Vagina (tissue), 2 donors: ENCODE data around the gene ADAMTS19. TPM values are rescaled to one million over a fixed set of nuclear protein-coding genes. Genes with fewer than 3 reads are reported as not detected.

Experiments
- DNase-seq, 2 donors: peaks; one replicate each; pipeline ENCODE4 v3.0.0-alpha.2; 2017; ENCODE audit errors: extremely low spot score in 2 of 2
- H3K27ac ChIP-seq: fragments of 200-600 bp; sonication (generic); one replicate; pipeline ENCODE4 v1.5.1; 2019
- H3K27me3 ChIP-seq: fragments of 200-600 bp; sonication (generic); one replicate; pipeline ENCODE4 v1.5.1; 2019
- H3K36me3 ChIP-seq, 2 donors: fragments of 200-600 bp; sonication (generic); one replicate each; pipeline ENCODE4 v1.5.1; 2017 to 2019
- H3K4me1 ChIP-seq: fragments of 200-600 bp; sonication (generic); one replicate; pipeline ENCODE4 v1.5.1; 2019
- H3K4me3 ChIP-seq, 2 donors: fragments of 200-600 bp; sonication (generic); 1 replicate in 1 of 2; 2 replicates in 1 of 2; pipeline ENCODE4 v1.5.1; 2016 to 2019
- H3K9me3 ChIP-seq: fragments of 200-600 bp; sonication (generic); one replicate; pipeline ENCODE4 v1.5.1; 2019
- POLR2A ChIP-seq, 2 donors: fragments of 450-650 bp; IDR thresholded peaks; one replicate each; pipeline ENCODE4 v1.6.1; 2017; ENCODE audit warnings: antibody characterized with exemption in 2 of 2, mild to moderate bottlenecking in 2 of 2, moderate library complexity in 2 of 2
- POLR2AphosphoS5 ChIP-seq, 2 donors: sonication (generic); formaldehyde crosslinking; IDR thresholded peaks; one replicate each; pipeline ENCODE4 v1.9.0; 2017; ENCODE audit warnings: antibody characterized with exemption in 2 of 2, mild to moderate bottlenecking in 2 of 2, low read depth in 1 of 2; ENCODE audit not compliant: insufficient read depth in 1 of 2
- intact Hi-C: fragments of 100-400 bp; cut with DNase I; formaldehyde crosslinking; loops from one replicate; pipeline ENCODE4 v1.15.1; 2023
- total RNA-seq: library from RNA; depleted of rRNA; stranded (reverse); fragments of >200 nt; gene quantifications from one replicate; pipeline ENCODE4 v1.2.3, GENCODE V29; 2016
- TF ChIP-seq, protein P1 (sequence below), 3 experiments: fragments of 450-650 bp in 2 of 3; fragments of 200-600 bp in 1 of 3; sonication (generic) in 1 of 3; IDR thresholded peaks; one replicate each; pipeline ENCODE4 v1.5.1; 2017 to 2019; ENCODE audit warnings: antibody characterized with exemption in 3 of 3, mild to moderate bottlenecking in 2 of 3, moderate library complexity in 2 of 3

Gene ADAMTS19
- total RNA-seq, 1 donor from 2014 or later, result 1.7 TPM

DNA sequence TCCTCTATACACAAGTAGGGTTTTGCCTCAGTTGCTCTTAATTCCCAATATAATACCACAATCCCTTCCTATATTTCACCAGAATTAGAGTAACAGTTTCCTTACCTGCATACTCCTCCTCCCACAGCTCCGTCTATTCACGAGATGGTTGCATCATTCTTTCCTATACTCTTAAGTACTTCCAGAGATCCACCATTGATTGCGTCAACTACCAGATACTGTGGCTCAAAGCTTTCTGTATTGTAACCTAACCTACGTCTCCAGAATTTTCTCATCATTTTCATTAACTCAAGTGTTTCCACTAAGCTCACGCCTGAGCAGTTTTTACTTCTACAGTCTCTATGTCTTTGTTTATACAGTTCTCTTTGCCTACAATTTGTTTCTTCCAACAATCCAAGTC lies 256.6 kb downstream of the ADAMTS19 start:
- intact Hi-C loops, result no loop called here
- Histone ChIP-seq H3K27ac (no peak overlapping the region), H3K4me1 (no peaks in the 10 kb centered on the region), H3K4me3 (no peak overlapping the region), H3K27me3 (no peaks in the 10 kb centered on the region), H3K36me3 (no peaks in the 10 kb centered on the region), H3K9me3 (no peaks in the 10 kb centered on the region)
- TF ChIP-seq, protein P1, sequence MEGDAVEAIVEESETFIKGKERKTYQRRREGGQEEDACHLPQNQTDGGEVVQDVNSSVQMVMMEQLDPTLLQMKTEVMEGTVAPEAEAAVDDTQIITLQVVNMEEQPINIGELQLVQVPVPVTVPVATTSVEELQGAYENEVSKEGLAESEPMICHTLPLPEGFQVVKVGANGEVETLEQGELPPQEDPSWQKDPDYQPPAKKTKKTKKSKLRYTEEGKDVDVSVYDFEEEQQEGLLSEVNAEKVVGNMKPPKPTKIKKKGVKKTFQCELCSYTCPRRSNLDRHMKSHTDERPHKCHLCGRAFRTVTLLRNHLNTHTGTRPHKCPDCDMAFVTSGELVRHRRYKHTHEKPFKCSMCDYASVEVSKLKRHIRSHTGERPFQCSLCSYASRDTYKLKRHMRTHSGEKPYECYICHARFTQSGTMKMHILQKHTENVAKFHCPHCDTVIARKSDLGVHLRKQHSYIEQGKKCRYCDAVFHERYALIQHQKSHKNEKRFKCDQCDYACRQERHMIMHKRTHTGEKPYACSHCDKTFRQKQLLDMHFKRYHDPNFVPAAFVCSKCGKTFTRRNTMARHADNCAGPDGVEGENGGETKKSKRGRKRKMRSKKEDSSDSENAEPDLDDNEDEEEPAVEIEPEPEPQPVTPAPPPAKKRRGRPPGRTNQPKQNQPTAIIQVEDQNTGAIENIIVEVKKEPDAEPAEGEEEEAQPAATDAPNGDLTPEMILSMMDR (IDR thresholded peaks at IDR 0.05), result no peak
- TF ChIP-seq POLR2AphosphoS5 (IDR thresholded peaks at IDR 0.05; ENCODE audit: insufficient read depth in 1 of 2, low read depth in 1 of 2) (no peak), POLR2A (IDR thresholded peaks at IDR 0.05) (no peak)
- DNase-seq, result no peak

DNA sequence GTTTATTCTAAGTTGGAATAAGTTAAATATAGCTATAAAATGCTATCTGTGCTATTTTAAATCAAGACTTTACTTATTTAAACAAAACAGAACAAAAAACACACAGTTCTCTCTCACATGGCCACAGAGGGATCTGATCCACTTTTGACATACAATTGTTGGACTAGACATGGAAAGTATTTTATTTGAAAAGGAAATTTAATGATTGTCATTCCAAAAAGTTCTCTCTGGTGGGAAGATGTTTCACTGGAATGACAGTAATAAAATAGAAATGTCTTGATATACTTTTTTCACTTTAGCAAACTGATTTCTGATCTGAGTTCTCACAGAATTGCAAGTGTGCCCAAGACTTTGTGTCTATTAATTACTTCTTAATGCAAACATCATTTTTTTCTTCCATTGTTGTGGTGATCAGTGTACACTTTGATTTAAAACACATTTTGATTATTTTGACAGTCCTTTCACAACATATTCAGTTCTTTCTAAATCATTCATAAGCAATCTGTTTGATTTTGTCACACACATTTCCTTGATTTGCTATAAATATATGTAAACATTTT lies 257.7 kb downstream of the ADAMTS19 start:
- H3K27ac ChIP-seq, result no peak overlapping the region
- H3K36me3 ChIP-seq, result no peaks in the 10 kb centered on the region
- no peaks in the 10 kb centered on the region for H3K9me3 ChIP-seq
- no peaks in the 10 kb centered on the region for H3K4me1 ChIP-seq
- no peaks in the 10 kb centered on the region for H3K27me3 ChIP-seq
- H3K4me3 ChIP-seq, result no peak overlapping the region
- no peak for DNase-seq
- TF ChIP-seq, protein P1 (IDR thresholded peaks at IDR 0.05), result no peak
- TF ChIP-seq POLR2A (IDR thresholded peaks at IDR 0.05), result no peak
- no peak for TF ChIP-seq POLR2AphosphoS5 (IDR thresholded peaks at IDR 0.05; ENCODE audit: insufficient read depth in 1 of 2, low read depth in 1 of 2)
- intact Hi-C loops, result no loop called here

- DNase-seq, result no peak
- Histone ChIP-seq H3K27me3 (no peaks in the 10 kb centered on the region), H3K4me3 (no peak overlapping the region), H3K9me3 (no peaks in the 10 kb centered on the region), H3K36me3 (no peaks in the 10 kb centered on the region), H3K4me1 (no peaks in the 10 kb centered on the region), H3K27ac (no peak overlapping the region)
- intact Hi-C loops, result no loop called here
- TF ChIP-seq POLR2A (IDR thresholded peaks at IDR 0.05) (no peak), POLR2AphosphoS5 (IDR thresholded peaks at IDR 0.05; ENCODE audit: insufficient read depth in 1 of 2, low read depth in 1 of 2) (no peak)
- TF ChIP-seq, protein P1 (IDR thresholded peaks at IDR 0.05), result no peak
These were observed 258.5 kb downstream of the ADAMTS19 start for GRCh38 chr5:129718471-129719090.

GRCh38 chr5:129724222-129724621 lies 264.1 kb downstream of the ADAMTS19 start:
- no peak overlapping the region for H3K4me3 ChIP-seq
- no peaks in the 10 kb centered on the region for H3K9me3 ChIP-seq
- no peaks in the 10 kb centered on the region for H3K27me3 ChIP-seq
- H3K36me3 ChIP-seq, result no peaks in the 10 kb centered on the region
- DNase-seq, result no peak
- intact Hi-C loops, result no loop called here
- H3K27ac ChIP-seq, result no peak overlapping the region
- no peaks in the 10 kb centered on the region for H3K4me1 ChIP-seq
- TF ChIP-seq POLR2A (IDR thresholded peaks at IDR 0.05) (no peak), POLR2AphosphoS5 (IDR thresholded peaks at IDR 0.05; ENCODE audit: insufficient read depth in 1 of 2, low read depth in 1 of 2) (no peak)
- TF ChIP-seq, protein P1 (IDR thresholded peaks at IDR 0.05), result no peak

- H3K27ac ChIP-seq, result no peak overlapping the region
- intact Hi-C loops, result no loop called here
- TF ChIP-seq, protein P1 (IDR thresholded peaks at IDR 0.05), result no peak
- TF ChIP-seq POLR2AphosphoS5 (IDR thresholded peaks at IDR 0.05; ENCODE audit: insufficient read depth in 1 of 2, low read depth in 1 of 2) (no peak), POLR2A (IDR thresholded peaks at IDR 0.05) (no peak)
- no peaks in the 10 kb centered on the region for H3K9me3 ChIP-seq
- no peaks in the 10 kb centered on the region for H3K36me3 ChIP-seq
- H3K4me3 ChIP-seq, result no peak overlapping the region
- H3K27me3 ChIP-seq, result no peaks in the 10 kb centered on the region
- no peak for DNase-seq
- no peaks in the 10 kb centered on the region for H3K4me1 ChIP-seq
These were observed 264.5 kb downstream of the ADAMTS19 start for GRCh38 chr5:129724647-129725046.
